A549 (cell line): Measurements from ENCODE around the gene SGCD. TPM values are rescaled to one million over a fixed set of nuclear protein-coding genes. Genes with fewer than 3 reads are reported as not detected.
A peak's percentile ranks its signal among the peaks of the same experiment; 100 is the strongest.

Experiments
- ATAC-seq, 2 experiments: fragments of 200-7000 bp in 1 of 2; fragments of >200 bp in 1 of 2; cut with Nextera tagmentation in 1 of 2; cut with Tn5 transposase in 1 of 2; 3 replicates each; pipeline versions ENCODE4 v1.8.0 to v1.9.1; 2018 to 2020; ENCODE audit warnings: mild to moderate bottlenecking in 1 of 2, moderate library complexity in 1 of 2
- CTCF ChIA-PET: fragments of 300-600 bp; sonication (Branson Sonifier 250); formaldehyde crosslinking; extraction: SDS; loops from one replicate; lab custom pipeline; 2021; ENCODE audit warnings: antibody characterized with exemption, inconsistent platforms; lab: Yijun Ruan, JAX
- POLR2A ChIA-PET: fragments of 350-600 bp; formaldehyde crosslinking; extraction: SDS; loops from one replicate; lab custom pipeline; 2021; ENCODE audit warnings: antibody characterized with exemption, inconsistent platforms; lab: Yijun Ruan, JAX
- DNase-seq, 2 experiments: peaks; one replicate each; pipeline versions ENCODE4 v3.0.0 to v3.0.0-alpha.2; 2011 to 2016; ENCODE audit warnings: low read depth in 1 of 2, low spot score in 1 of 2
- FAIRE-seq: peaks from 2 replicates; lab custom pipeline; 2011; peaks lifted over from hg19 to GRCh38; lab: Jason Lieb, UNC
- H3K27ac ChIP-seq, 2 experiments: fragments of >200 bp; sonication (Bioruptor Twin); formaldehyde crosslinking; 3 replicates each; pipeline ENCODE4 v1.5.1; 2016 to 2017
- H3K4me1 ChIP-seq: fragments of >200 bp; sonication (Bioruptor Twin); formaldehyde crosslinking; 3 replicates; pipeline ENCODE4 v1.6.1; 2016
- H3K4me2 ChIP-seq: fragments of >200 bp; sonication (Bioruptor Twin); formaldehyde crosslinking; 3 replicates; pipeline ENCODE4 v1.6.1; 2016
- H3K4me3 ChIP-seq: fragments of >200 bp; sonication (Bioruptor Twin); formaldehyde crosslinking; 3 replicates; pipeline ENCODE4 v1.5.1; 2016
- H3K9me3 ChIP-seq: fragments of >200 bp; sonication (Bioruptor Twin); formaldehyde crosslinking; 3 replicates; pipeline ENCODE4 v1.6.1; 2016
- BCL3 ChIP-seq: fragments of >200 bp; sonication (Bioruptor Twin); formaldehyde crosslinking; IDR thresholded peaks from 3 replicates; pipeline ENCODE4 v1.6.1; 2016
- BHLHE40 ChIP-seq: IDR thresholded peaks from 2 replicates; pipeline ENCODE4 v1.6.1; 2012; ENCODE audit warnings: low read depth, low read length, inconsistent platforms
- CBX2 ChIP-seq: fragments of 200-600 bp; sonication (generic); IDR thresholded peaks from 2 replicates; pipeline ENCODE4 v1.6.1; 2016; ENCODE audit warnings: low read depth, mild to moderate bottlenecking, borderline replicate concordance
- CHD2 ChIP-seq: fragments of 150-350 bp; IDR thresholded peaks from 2 replicates; pipeline ENCODE4 v1.6.1; 2014; ENCODE audit warnings: low read length; ENCODE audit not compliant: partially characterized antibody
- E2F6 ChIP-seq: IDR thresholded peaks from 2 replicates; pipeline ENCODE4 v1.6.1; 2012; ENCODE audit warnings: low read depth, borderline replicate concordance
- ELK1 ChIP-seq: fragments of 150-350 bp; IDR thresholded peaks from 2 replicates; pipeline ENCODE4 v1.6.1; 2014; ENCODE audit warnings: low read depth, mild to moderate bottlenecking, low read length
- FOSB ChIP-seq: fragments of 250-450 bp; sonication (Bioruptor Pico); IDR thresholded peaks from 2 replicates; pipeline ENCODE4 v1.5.0; 2020; ENCODE audit warnings: mild to moderate bottlenecking, moderate library complexity
- FOSL2 ChIP-seq, 2 experiments: fragments of 450-650 bp in 1 of 2; fragments of >200 bp in 1 of 2; sonication (Bioruptor Twin) in 1 of 2; formaldehyde crosslinking; IDR thresholded peaks; 2 replicates each; pipeline versions ENCODE4 v1.5.0 to v1.6.1; 2016 to 2020; ENCODE audit warnings: mild to moderate bottlenecking in 1 of 2, moderate library complexity in 1 of 2
- HDAC2 ChIP-seq: fragments of 200-600 bp; sonication (generic); IDR thresholded peaks from 2 replicates; pipeline ENCODE4 v1.6.1; 2016
- HOXA7 ChIP-seq: fragments of 250-450 bp; sonication (Bioruptor Pico); IDR thresholded peaks from 2 replicates; pipeline ENCODE4 v1.5.0; 2020; ENCODE audit warnings: mild to moderate bottlenecking, moderate library complexity
- HOXB13 ChIP-seq: fragments of 250-450 bp; sonication (Bioruptor Pico); IDR thresholded peaks from 2 replicates; pipeline ENCODE4 v1.5.0; 2020; ENCODE audit warnings: low read depth, mild to moderate bottlenecking, moderate library complexity
- JUN ChIP-seq, 2 experiments: fragments of >200 bp; sonication (Bioruptor Twin); formaldehyde crosslinking; IDR thresholded peaks; 2 replicates in 1 of 2; 3 replicates in 1 of 2; pipeline ENCODE4 v1.6.1; 2016 to 2017
- KDM1A ChIP-seq: fragments of 200-600 bp; sonication (generic); IDR thresholded peaks from 2 replicates; pipeline ENCODE4 v1.6.1; 2016; ENCODE audit warnings: low read depth, mild to moderate bottlenecking
- MAX ChIP-seq: IDR thresholded peaks from 2 replicates; pipeline ENCODE4 v1.6.1; 2012
- NPAS2 ChIP-seq: fragments of 250-450 bp; sonication (Bioruptor Pico); IDR thresholded peaks from 2 replicates; pipeline ENCODE4 v1.8.0; 2022; ENCODE audit warnings: mild to moderate bottlenecking, moderate library complexity, borderline replicate concordance
- NR3C1 ChIP-seq: fragments of >200 bp; sonication (Bioruptor Twin); formaldehyde crosslinking; IDR thresholded peaks from 3 replicates; pipeline ENCODE4 v1.6.1; 2017
- PHF8 ChIP-seq: fragments of 200-600 bp; sonication (generic); IDR thresholded peaks from 2 replicates; pipeline ENCODE4 v1.6.1; 2016; ENCODE audit warnings: low read depth, mild to moderate bottlenecking, antibody characterized with exemption, moderate library complexity, borderline replicate concordance
- RAD21 ChIP-seq, 2 experiments: fragments of >200 bp in 1 of 2; sonication (Bioruptor Twin) in 1 of 2; formaldehyde crosslinking in 1 of 2; IDR thresholded peaks in 1 of 2; conservative IDR thresholded peaks in 1 of 2; 2 replicates in 1 of 2; 3 replicates in 1 of 2; pipeline ENCODE4 v1.6.1; 2012 to 2018; ENCODE audit warnings: inconsistent platforms in 1 of 2
- REST ChIP-seq: fragments of 200-600 bp; sonication (generic); IDR thresholded peaks from 2 replicates; pipeline ENCODE4 v1.6.1; 2016; ENCODE audit warnings: antibody characterized with exemption, mild to moderate bottlenecking, moderate library complexity
- RNF2 ChIP-seq: fragments of 200-600 bp; sonication (generic); IDR thresholded peaks from 2 replicates; pipeline ENCODE4 v1.6.1; 2016; ENCODE audit warnings: low read depth, mild to moderate bottlenecking, antibody characterized with exemption, moderate library complexity, borderline replicate concordance
- SMC3 ChIP-seq: fragments of >200 bp; sonication (Bioruptor Twin); formaldehyde crosslinking; IDR thresholded peaks from 3 replicates; pipeline ENCODE4 v1.6.1; 2018; ENCODE audit warnings: inconsistent platforms
- ZSCAN20 ChIP-seq: fragments of 250-450 bp; sonication (Bioruptor Pico); IDR thresholded peaks from 2 replicates; pipeline ENCODE4 v1.8.0; 2022; ENCODE audit warnings: mild to moderate bottlenecking, moderate library complexity
- WGBS: methylation state at CpG from one replicate; pipeline ENCODE4 v1.1.6; 2017; ENCODE audit errors: missing lambda C conversion rate; 5-methylcytosine and 5-hydroxymethylcytosine counted together
- polyA plus RNA-seq, 4 experiments: library from polyadenylated mRNA; depleted of rRNA in 3 of 4; stranded (reverse); fragments of >200 nt; fragmentation: RNase III in 1 of 4; extraction: RNeasy Plus Mini Kit Qiagen cat#74134 plus additional on column Dnase treatment in 1 of 4; gene quantifications; 2 replicates in 3 of 4; 3 replicates in 1 of 4; pipeline ENCODE4 v1.2.3, GENCODE V29; 2011 to 2017

SGCD gene
- polyA plus RNA-seq, 2 of the 4 experiments (the other 2 are of a cell fraction): 7.6 to 10.6 TPM

- Histone ChIP-seq H3K9me3 (no peaks in the 10 kb centered on the region), H3K4me1 (peaks cover 47% of the 10 kb centered on the region), H3K27ac (peak overlapping the region; percentile 74 to 80), H3K4me3 (no peak overlapping the region), H3K4me2 (peak overlapping the region; percentile 81; the same call in 2 of the 3 replicates)
- ChIA-PET POLR2A (no interaction called here), CTCF (no interaction called here)
- WGBS: 77% methylated on average over 2 of the region's 2 CpGs
- DNase-seq (no peak), ATAC-seq (no peak), FAIRE-seq (no peak)
- TF ChIP-seq RAD21 (conservative IDR thresholded peaks at IDR 0.05 in 1 of 2, IDR thresholded peaks at IDR 0.05 in 1 of 2) (no peak), KDM1A (no peak), RNF2 (no peak), E2F6 (no peak), REST (no peak), FOSB (CRISPR knock-in tag) (no peak), HOXB13 (CRISPR knock-in tag) (no peak), ZSCAN20 (no peak), CBX2 (no peak), HDAC2 (no peak), CHD2 (no peak), NR3C1 (no peak)
Measured at GRCh38 chr5:156411957-156412356, 85.0 kb downstream of the SGCD start.

- no peak for FAIRE-seq
- 2% methylated on average over 2 of the region's 2 CpGs for WGBS
- peak in 1 of 2 experiments; percentile 61; a peak in 2 of 6 replicates for ATAC-seq
- Histone ChIP-seq H3K9me3 (no peaks in the 10 kb centered on the region), H3K27ac (peak overlapping the region in 1 of 2 experiments; percentile 10; a peak in 1 of 6 replicates), H3K4me2 (peak overlapping the region; percentile 45), H3K4me3 (no peak overlapping the region), H3K4me1 (peaks cover 44% of the 10 kb centered on the region)
- ChIA-PET CTCF (no interaction called here), POLR2A (no interaction called here)
- DNase-seq: peak in 1 of 2 experiments; percentile 16
- TF ChIP-seq MAX (0 out of 2 replicates have a peak, but pooled peaks have one; percentile 29), FOSB (CRISPR knock-in tag) (no peak), FOSL2 (IDR thresholded peaks at IDR 0.05) (no peak), FOSL2 (CRISPR knock-in tag; IDR thresholded peaks at IDR 0.05) (0 out of 2 replicates have a peak, but pooled peaks have one; percentile 21)
Measured at GRCh38 chr5:156414391-156414790, 87.4 kb downstream of the SGCD start.

GRCh38 chr5:156419661-156420060, 92.7 kb downstream of the SGCD start:
- POLR2A ChIA-PET: no interaction called here
- Histone ChIP-seq H3K27ac (no peak overlapping the region), H3K9me3 (no peaks in the 10 kb centered on the region), H3K4me3 (no peak overlapping the region), H3K4me1 (peaks cover 9% of the 10 kb centered on the region), H3K4me2 (no peak overlapping the region)
- CTCF ChIA-PET: interaction anchor here (1.2 kb wide), 1 partner anchor 23 kb away, joined by 4 read pairs; no protein-coding TSS in a partner anchor
- DNase-seq (no peak), FAIRE-seq (no peak), ATAC-seq (no peak)
- TF ChIP-seq NPAS2 (CRISPR knock-in tag) (no peak), ELK1 (no peak), BCL3 (no peak), SMC3 (no peak), E2F6 (no peak), HOXA7 (CRISPR knock-in tag) (no peak), CHD2 (no peak), MAX (no peak), BHLHE40 (no peak), CBX2 (no peak), JUN (IDR thresholded peaks at IDR 0.05) (no peak), PHF8 (no peak)
- WGBS: 81% methylated on average over 1 of the region's 1 CpG
